ENCODE data around the gene AANAT. TPM values are rescaled to one million over a fixed set of nuclear protein-coding genes. Genes with fewer than 3 reads are reported as not detected.

Gene AANAT
- total and polyA plus RNA-seq, 2 donors: 0.14 TPM; not detected in 1

- H3K4me3 ChIP-seq (ENCODE audit: low read length in 2 of 2): no peak overlapping the region
- no peak overlapping the region for H3K27ac ChIP-seq (ENCODE audit: low read depth in 1 of 2, low read length in 1 of 2)
- H3K27me3 ChIP-seq (ENCODE audit: control insufficient read depth in 2 of 2, insufficient read depth in 1 of 2, low read length in 1 of 2): peaks cover 0 to 2% of the 10 kb centered on the region in 2 donors
- peaks cover 8 to 23% of the 10 kb centered on the region in 2 donors for H3K4me1 ChIP-seq (ENCODE audit: control insufficient read depth in 2 of 2, insufficient read depth in 2 of 2, low read length in 2 of 2)
- 91% methylated on average over 15 of the region's 15 CpGs for WGBS
- H3K9me3 ChIP-seq (ENCODE audit: control insufficient read depth in 2 of 2, insufficient read depth in 1 of 2, low read length in 1 of 2): no peaks in the 10 kb centered on the region
- no peaks in the 10 kb centered on the region for H3K36me3 ChIP-seq (ENCODE audit: control insufficient read depth in 2 of 2, insufficient read depth in 2 of 2, low read length in 1 of 2)
- no peak for DNase-seq (ENCODE audit: low read depth in 6 of 9, low spot score in 9 of 9)
Measured at GRCh38 chr17:76519048-76519966, 51.9 kb downstream of the AANAT start.

Other genes with a start within 250 kb of the AANAT start
- 0.61 TPM for gene RNF157, start 227.1 kb upstream of the AANAT start, total RNA-seq
- gene RNF157, start 227.1 kb upstream of the AANAT start, polyA plus RNA-seq: 1.6 TPM
- gene UBALD2, start 202.3 kb upstream of the AANAT start, total RNA-seq: 42.5 TPM
- gene UBALD2, start 202.3 kb upstream of the AANAT start, polyA plus RNA-seq: 48.1 TPM
- 1.1 TPM for gene QRICH2, start 159.3 kb upstream of the AANAT start, total RNA-seq
- gene QRICH2, start 159.3 kb upstream of the AANAT start, polyA plus RNA-seq: 7.3 TPM
- gene PRPSAP1, start 113.7 kb upstream of the AANAT start, total RNA-seq: 17.3 TPM
- 38.5 TPM for gene PRPSAP1, start 113.7 kb upstream of the AANAT start, polyA plus RNA-seq
- gene SPHK1, start 83.0 kb upstream of the AANAT start, total RNA-seq: 5.9 TPM
- gene SPHK1, start 83.0 kb upstream of the AANAT start, polyA plus RNA-seq: 35.2 TPM
- gene UBE2O, start 14.5 kb upstream of the AANAT start, total RNA-seq: 8.8 TPM
- gene UBE2O, start 14.5 kb upstream of the AANAT start, polyA plus RNA-seq: 11.1 TPM
- 5.9 TPM for gene RHBDF2, start 33.8 kb downstream of the AANAT start, total RNA-seq
- gene RHBDF2, start 33.8 kb downstream of the AANAT start, polyA plus RNA-seq: 20.6 TPM
- gene CYGB, start 70.1 kb downstream of the AANAT start, total RNA-seq: 1.6 TPM
- 12.1 TPM for gene CYGB, start 70.1 kb downstream of the AANAT start, polyA plus RNA-seq
- gene PRCD, start 72.4 kb downstream of the AANAT start, total RNA-seq: 0.47 TPM
- gene PRCD, start 72.4 kb downstream of the AANAT start, polyA plus RNA-seq: 16.8 TPM
- 0.76 TPM for gene ST6GALNAC2, start 118.3 kb downstream of the AANAT start, total RNA-seq
- 4.3 TPM for gene ST6GALNAC2, start 118.3 kb downstream of the AANAT start, polyA plus RNA-seq
- 1.4 TPM for gene ST6GALNAC1, start 176.2 kb downstream of the AANAT start, total RNA-seq
- gene ST6GALNAC1, start 176.2 kb downstream of the AANAT start, polyA plus RNA-seq: 1.6 TPM
- 24.6 TPM for gene MXRA7, start 243.4 kb downstream of the AANAT start, total RNA-seq
- gene MXRA7, start 243.4 kb downstream of the AANAT start, polyA plus RNA-seq: 47.1 TPM